ENCODE results near the gene GFM1.
A peak's percentile ranks its signal among the peaks of the same experiment; 100 is the strongest.

The GFM1 gene

GRCh38 chr3:158728851-158729250, 84.5 kb downstream of the GFM1 start:
- no peak for DNase-seq

GRCh38 chr3:158731486-158731885, 87.2 kb downstream of the GFM1 start:
- no peak for DNase-seq

GRCh38 chr3:158731938-158732855, 87.9 kb downstream of the GFM1 start, which contains the start of gene RARRES1:
RARRES1 (minus strand) TSS chr3:158732457; CDS start chr3:158732415, 42 bp downstream.
- peak; percentile 19 for DNase-seq

GRCh38 chr3:158732856-158733200, 88.5 kb downstream of the GFM1 start:
- no peak for DNase-seq

- no peak for DNase-seq
Observed at GRCh38 chr3:158733656-158734055, 89.3 kb downstream of the GFM1 start.

- DNase-seq = no peak
Observed at GRCh38 chr3:158735296-158736033, 91.1 kb downstream of the GFM1 start.

- no peak for DNase-seq
Observed at GRCh38 chr3:158737410-158737809, 93.1 kb downstream of the GFM1 start.

- DNase-seq = no peak
Observed at GRCh38 chr3:158737976-158738615, 93.8 kb downstream of the GFM1 start.

- DNase-seq = no peak
Observed at GRCh38 chr3:158738653-158739052, 94.3 kb downstream of the GFM1 start.

GRCh38 chr3:158739078-158739477, 94.8 kb downstream of the GFM1 start:
- no peak for DNase-seq

- no peak for DNase-seq
Observed at GRCh38 chr3:158739661-158740060, 95.3 kb downstream of the GFM1 start.

All from CD4-positive, alpha-beta T cell treated with Interferon gamma for 1 hour (primary cell).